Endothelial cell of umbilical vein (primary cell): ENCODE measurements around the gene CD80. TPM values are rescaled to one million over a fixed set of nuclear protein-coding genes. Genes with fewer than 3 reads are reported as not detected.

Source experiments
- BruUV-seq: library from RNA; stranded (reverse); fragments of 400-500 nt; replicated peaks from 2 replicates; lab custom pipeline; 2021; lab: Mats Ljungman, UMichigan
- CTCF ChIA-PET: fragments of 300-600, 350-600 bp; sonication (Branson Sonifier 250); formaldehyde crosslinking; loops from one replicate; lab custom pipeline; 2021; ENCODE audit warnings: antibody characterized with exemption, inconsistent platforms; lab: Charles Lee
- POLR2A ChIA-PET: fragments of 300-600, 350-600 bp; sonication (Branson Sonifier 250); formaldehyde crosslinking; loops from one replicate; lab custom pipeline; 2021; ENCODE audit warnings: antibody characterized with exemption, inconsistent platforms; lab: Charles Lee
- DNase-seq: peaks from one replicate; pipeline ENCODE4 v3.0.0-alpha.2; 2011; ENCODE audit warnings: low read depth, low spot score
- FAIRE-seq: peaks from 2 replicates; lab custom pipeline; 2011; peaks lifted over from hg19 to GRCh38; lab: Jason Lieb, UNC
- H2AFZ ChIP-seq: 2 replicates; pipeline ENCODE4 v1.6.0; 2012; ENCODE audit warnings: low read depth, low read length, control low read depth, inconsistent platforms
- H3K27ac ChIP-seq: 2 replicates; pipeline ENCODE4 v1.5.1; 2011; ENCODE audit warnings: low read depth, mild to moderate bottlenecking, control low read depth, low read length, moderate library complexity; ENCODE audit not compliant: insufficient read depth
- H3K27me3 ChIP-seq, 2 experiments: 2 replicates each; pipeline versions ENCODE4 v1.6.0 to v1.6.1; 2011; ENCODE audit warnings: low read length in 2 of 2, mixed read lengths in 1 of 2; ENCODE audit not compliant: control insufficient read depth in 2 of 2, insufficient read depth in 2 of 2
- H3K36me3 ChIP-seq, 2 experiments: 2 replicates in 1 of 2; 3 replicates in 1 of 2; pipeline ENCODE4 v1.5.1; 2011; ENCODE audit warnings: low read length in 2 of 2, mild to moderate bottlenecking in 1 of 2, moderate library complexity in 1 of 2; ENCODE audit not compliant: control insufficient read depth in 2 of 2, insufficient read depth in 2 of 2; ENCODE audit errors: extremely low read depth in 1 of 2
- H3K4me1 ChIP-seq: 3 replicates; pipeline ENCODE4 v1.5.1; 2011; ENCODE audit warnings: mild to moderate bottlenecking, low read length; ENCODE audit not compliant: control insufficient read depth, insufficient read depth; ENCODE audit errors: extremely low read depth
- H3K4me2 ChIP-seq: 2 replicates; pipeline ENCODE4 v1.6.1; 2011; ENCODE audit warnings: low read length, control low read depth, mixed read lengths; ENCODE audit not compliant: insufficient read depth
- H3K4me3 ChIP-seq, 3 experiments: fragments of 200-600 bp in 1 of 3; sonication (generic), shearing (Covaris generic) in 1 of 3; replicated peaks in 1 of 3; 2 replicates each; pipeline ENCODE4 v1.5.1; 2011 to 2016; ENCODE audit warnings: control low read depth in 3 of 3, low read length in 3 of 3, mild to moderate bottlenecking in 2 of 3, inconsistent platforms in 1 of 3, low read depth in 1 of 3, moderate library complexity in 1 of 3; ENCODE audit not compliant: insufficient read depth in 1 of 3
- H3K79me2 ChIP-seq: 2 replicates; pipeline ENCODE4 v1.6.0; 2012; ENCODE audit warnings: low read length, inconsistent platforms; ENCODE audit not compliant: control insufficient read depth, insufficient read depth
- H3K9ac ChIP-seq: replicated peaks from 2 replicates; pipeline ENCODE3; 2011; ENCODE audit warnings: low read length, control low read depth; ENCODE audit not compliant: insufficient read depth; ENCODE audit errors: extremely low read depth
- H3K9me1 ChIP-seq: replicated peaks from 3 replicates; pipeline ENCODE4 v1.6.0; 2011; ENCODE audit warnings: mild to moderate bottlenecking, low read length; ENCODE audit not compliant: control insufficient read depth, insufficient read depth; ENCODE audit errors: extremely low read depth
- H3K9me3 ChIP-seq: replicated peaks from 2 replicates; pipeline ENCODE4 v1.5.1; 2012; ENCODE audit warnings: low read length, inconsistent platforms; ENCODE audit not compliant: control insufficient read depth, insufficient read depth
- H4K20me1 ChIP-seq: replicated peaks from 2 replicates; pipeline ENCODE3; 2011; ENCODE audit warnings: mild to moderate bottlenecking, low read length; ENCODE audit not compliant: control insufficient read depth, insufficient read depth; ENCODE audit errors: extremely low read depth
- CTCF ChIP-seq, 2 donors: IDR thresholded peaks; 1 replicate in 1 of 2; 2 replicates in 1 of 2; pipeline ENCODE4 v1.5.1; 2011; ENCODE audit warnings: low read length in 2 of 2, mild to moderate bottlenecking in 2 of 2, moderate library complexity in 2 of 2, control low read depth in 1 of 2, inconsistent platforms in 1 of 2, low read depth in 1 of 2; ENCODE audit not compliant: insufficient read depth in 1 of 2; ENCODE audit errors: extremely low read depth in 1 of 2
- EZH2 ChIP-seq: IDR thresholded peaks from 2 replicates; pipeline ENCODE4 v1.6.1; 2012; ENCODE audit warnings: borderline replicate concordance, low read depth, mild to moderate bottlenecking, moderate library complexity, low read length, inconsistent platforms; ENCODE audit not compliant: severe bottlenecking
- FOS ChIP-seq: IDR thresholded peaks from 2 replicates; pipeline ENCODE4 v1.6.1; 2011; ENCODE audit warnings: mild to moderate bottlenecking, low read length, moderate library complexity, borderline replicate concordance; ENCODE audit not compliant: insufficient read depth
- GATA2 ChIP-seq: IDR thresholded peaks from 2 replicates; pipeline ENCODE4 v1.7.0; 2011; ENCODE audit warnings: low read depth, mild to moderate bottlenecking, moderate library complexity, mixed read lengths, low read length; ENCODE audit not compliant: insufficient read length, insufficient read depth
- JUN ChIP-seq: IDR thresholded peaks from 2 replicates; pipeline ENCODE4 v1.6.1; 2011; ENCODE audit warnings: borderline replicate concordance, low read depth; ENCODE audit not compliant: insufficient read length, insufficient read depth
- MAX ChIP-seq: IDR thresholded peaks from 2 replicates; pipeline ENCODE4 v1.6.1; 2011; ENCODE audit not compliant: insufficient read depth, insufficient read length
- MYC ChIP-seq: IDR thresholded peaks from one replicate; pipeline ENCODE4 v1.6.1; 2011; ENCODE audit warnings: mild to moderate bottlenecking, low read depth, low read length
- POLR2A ChIP-seq: IDR thresholded peaks from 2 replicates; pipeline ENCODE4 v1.6.1; 2012; ENCODE audit warnings: low read depth, mild to moderate bottlenecking, control low read depth, low read length
- POLR2AphosphoS5 ChIP-seq: IDR thresholded peaks from 2 replicates; pipeline ENCODE4 v1.6.1; 2012; ENCODE audit warnings: low read depth, mild to moderate bottlenecking, control low read depth, low read length, moderate library complexity; ENCODE audit not compliant: insufficient read depth
- dilution Hi-C: fragments of 300-500 bp; cut with MboI; formaldehyde crosslinking; loops from one replicate; pipeline ENCODE4 v1.15.0; 2019; ENCODE audit warnings: low sequenced_read_pairs; ENCODE audit not compliant: extremely low pct_ligation_motif_present
- intact Hi-C: fragments of 100-400 bp; cut with micrococcal nuclease; formaldehyde crosslinking; loops from one replicate; pipeline ENCODE4 v1.10.0; 2022
- polyA plus RNA-seq, 4 experiments: library from polyadenylated mRNA; depleted of rRNA in 3 of 4; stranded (reverse) in 3 of 4; unstranded in 1 of 4; fragments of >200 nt; gene quantifications; 2 replicates each; pipeline versions ENCODE4 v1.2.1 to v1.2.3, GENCODE V29; 2011 to 2012; ENCODE audit warnings: missing spikeins in 1 of 4
- total RNA-seq: library from RNA; stranded (reverse); gene quantifications from 2 replicates; pipeline ENCODE4 v1.2.3, GENCODE V29; 2021

Gene CD80
- total and polyA plus RNA-seq, 2 donors (not counting 3 experiments of a cell fraction or from before 2014, with no cell fraction given) = not detected

GRCh38 chr3:119547227-119547626 lies 12.2 kb downstream of the CD80 start:
- intact Hi-C loops (no loop called here), dilution Hi-C loops (no loop called here)
- H3K27me3 ChIP-seq = peaks cover 0 to 2% of the 10 kb centered on the region in 2 experiments
- BruUV-seq = no TSS peak
- FAIRE-seq = no peak
- no peak overlapping the region for H3K4me3 ChIP-seq
- no peaks in the 10 kb centered on the region for H3K4me1 ChIP-seq
- DNase-seq = no peak
- ChIA-PET POLR2A (no interaction called here), CTCF (interaction anchor here (1.6 kb wide), 1 partner anchor 8 kb away, joined by 6 read pairs; no protein-coding TSS in a partner anchor)
- H3K27ac ChIP-seq = no peak overlapping the region
- H3K9ac ChIP-seq = no peak overlapping the region
- no peaks in the 10 kb centered on the region for H3K9me3 ChIP-seq
- H3K4me2 ChIP-seq = no peak overlapping the region
- no peaks in the 10 kb centered on the region for H3K79me2 ChIP-seq
- H3K36me3 ChIP-seq = no peaks in the 10 kb centered on the region
- H2AFZ ChIP-seq = no peak overlapping the region
- H3K9me1 ChIP-seq = no peaks in the 10 kb centered on the region
- H4K20me1 ChIP-seq = no peaks in the 10 kb centered on the region
- TF ChIP-seq MYC = no peak
- no peak for TF ChIP-seq CTCF (IDR thresholded peaks at IDR 0.05; ENCODE audit: extremely low read depth in 1 of 2, insufficient read depth in 1 of 2, low read depth in 1 of 2, low read length in 2 of 2)
- no peak for TF ChIP-seq JUN
- TF ChIP-seq GATA2 = no peak
- no peak for TF ChIP-seq POLR2A
- no peak for TF ChIP-seq POLR2AphosphoS5
- TF ChIP-seq EZH2 = no peak
- TF ChIP-seq FOS = no peak
- TF ChIP-seq MAX = no peak
